ENCODE results near the gene PTPRN2.

The PTPRN2 gene

DNA sequence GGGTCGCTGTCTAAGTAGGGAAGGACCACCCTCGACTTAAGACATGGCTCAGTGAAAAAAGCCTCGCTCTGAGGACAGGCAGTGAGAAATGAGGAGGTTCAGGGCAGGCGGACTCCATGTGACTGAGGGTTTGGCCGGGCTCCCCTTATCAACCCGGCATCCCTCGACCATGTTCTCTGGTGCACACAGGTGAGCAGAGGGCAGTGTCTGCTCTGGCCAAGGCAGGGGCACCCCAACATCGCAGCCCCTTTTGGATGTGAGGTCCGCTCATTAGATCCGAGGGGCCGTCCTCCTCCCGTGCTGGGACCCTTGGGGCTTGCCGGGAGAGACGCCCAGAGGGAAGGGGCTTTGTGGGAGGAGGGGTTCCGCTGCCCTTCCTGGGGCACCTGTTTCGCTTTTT is 775.7 kb downstream of the PTPRN2 start:
- no peak for DNase-seq

DNA sequence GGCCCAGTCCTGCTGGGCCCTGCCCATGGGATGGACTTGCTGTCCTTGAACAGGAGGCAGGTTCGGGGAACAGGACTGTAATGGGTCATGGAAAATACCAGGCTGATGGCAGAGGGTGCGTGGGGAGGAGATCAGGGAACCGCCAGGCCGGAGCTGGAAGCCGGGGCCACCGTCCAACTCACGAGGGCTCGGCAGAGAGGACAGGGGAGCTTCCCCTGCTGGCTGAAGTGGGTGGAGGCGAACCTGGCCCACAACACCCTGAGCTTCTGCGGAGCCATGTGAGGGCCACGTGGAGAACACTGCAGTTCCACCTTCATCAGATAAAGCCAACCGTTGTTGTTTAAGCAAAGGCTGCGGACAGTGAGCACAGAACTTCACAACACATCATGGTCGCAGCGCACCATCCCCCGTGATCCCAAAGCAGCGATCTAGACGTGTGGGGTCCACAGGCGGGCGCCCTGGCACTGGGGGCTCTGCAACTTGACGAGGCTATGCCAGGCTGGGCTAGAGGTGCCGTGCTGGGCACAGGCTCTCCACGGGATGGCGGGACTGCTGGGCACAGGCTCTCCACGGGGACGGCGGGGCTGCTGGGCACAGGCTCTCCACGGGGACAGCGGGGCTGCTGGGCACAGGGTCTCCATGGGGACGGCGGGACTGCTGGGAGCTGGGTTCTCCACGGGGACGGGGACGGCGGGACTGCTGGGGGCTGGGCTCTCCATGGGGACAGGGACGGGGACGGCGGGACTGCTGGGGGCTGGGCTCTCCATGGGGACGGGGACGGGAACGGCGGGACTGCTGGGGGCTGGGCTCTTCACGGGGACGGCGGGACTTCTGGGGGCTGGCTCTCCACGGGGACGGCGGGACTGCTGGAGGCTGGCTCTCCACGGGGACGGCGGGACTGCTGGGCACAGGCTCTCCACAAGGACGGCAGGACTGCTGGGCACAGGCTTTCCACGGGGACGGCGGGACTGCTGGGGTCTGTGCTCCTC is 777.5 kb downstream of the PTPRN2 start:
- no peak for DNase-seq

DNA sequence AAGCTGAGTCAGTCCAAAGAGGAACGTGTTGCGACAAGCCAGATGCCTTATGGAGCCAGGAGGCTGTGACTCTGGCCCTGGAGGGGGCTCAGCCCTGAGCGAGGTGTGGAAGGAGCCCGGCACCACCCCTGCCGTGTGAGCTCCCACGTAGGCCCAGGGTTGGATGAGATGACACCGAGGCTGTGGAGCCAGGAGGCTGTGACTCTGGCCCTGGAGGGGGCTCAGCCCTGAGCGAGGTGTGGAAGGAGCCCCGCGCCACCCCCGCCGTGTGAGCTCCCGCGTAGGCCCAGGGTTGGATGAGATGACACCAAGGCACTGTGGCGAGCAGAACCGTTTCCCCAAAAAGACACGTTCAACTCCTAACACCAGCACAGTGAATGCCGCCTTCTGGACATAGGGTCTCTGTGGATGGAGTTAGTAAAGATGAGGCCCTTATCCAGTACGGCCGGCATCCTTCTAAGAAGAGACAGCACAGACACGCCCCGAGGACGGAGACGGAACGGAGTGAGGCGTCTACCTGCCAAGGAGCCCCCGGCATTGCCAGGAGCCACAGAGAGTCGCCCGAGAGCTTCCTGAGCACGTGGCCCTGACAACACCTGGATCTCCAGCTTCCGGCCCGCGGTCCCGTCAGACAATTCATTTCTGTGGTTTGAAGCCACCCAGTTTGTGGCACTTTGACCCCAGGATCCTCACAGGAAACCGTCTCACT is 778.3 kb downstream of the PTPRN2 start:
- no peak for DNase-seq

DNA sequence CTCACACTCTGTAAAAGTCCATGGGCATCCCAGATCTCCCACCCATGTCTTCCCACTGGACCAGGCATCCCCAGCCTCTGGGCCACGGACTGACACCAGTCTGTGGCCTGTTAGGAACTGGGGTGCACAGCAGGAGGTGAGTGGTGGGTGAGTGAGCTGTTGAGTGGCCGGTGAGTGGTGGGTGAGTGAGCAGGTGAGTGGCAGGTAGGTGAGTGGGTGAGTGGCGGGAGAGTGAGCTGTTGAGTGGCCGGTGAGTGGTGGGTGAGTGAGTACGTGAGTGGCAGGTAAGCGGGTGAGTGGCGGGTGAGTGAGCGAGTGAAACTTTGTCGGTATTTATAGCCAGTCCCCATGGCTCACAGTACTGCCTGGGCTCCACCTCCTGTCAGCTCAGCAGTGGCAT is 779.6 kb downstream of the PTPRN2 start:
- DNase-seq = no peak

DNA sequence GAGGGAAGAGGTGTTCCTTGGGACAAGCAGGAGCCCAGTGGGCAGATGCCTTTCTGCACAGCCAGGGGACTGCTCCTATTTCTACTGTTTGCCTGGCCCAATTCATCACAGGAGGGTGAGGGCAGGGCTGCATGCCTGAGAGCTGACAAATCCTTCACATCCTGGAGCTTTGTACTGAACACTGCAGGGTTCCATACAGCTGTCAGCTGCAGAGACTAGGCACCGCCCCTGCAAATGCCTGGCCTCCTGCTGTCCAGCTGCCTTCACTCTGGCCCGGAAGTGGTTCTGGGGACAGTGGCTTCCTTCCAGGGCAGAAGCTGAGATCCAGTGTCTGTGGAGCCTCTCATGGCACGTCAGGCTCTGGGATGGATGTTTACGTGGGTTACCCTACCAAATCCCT is 780.1 kb downstream of the PTPRN2 start:
- DNase-seq = no peak

DNA sequence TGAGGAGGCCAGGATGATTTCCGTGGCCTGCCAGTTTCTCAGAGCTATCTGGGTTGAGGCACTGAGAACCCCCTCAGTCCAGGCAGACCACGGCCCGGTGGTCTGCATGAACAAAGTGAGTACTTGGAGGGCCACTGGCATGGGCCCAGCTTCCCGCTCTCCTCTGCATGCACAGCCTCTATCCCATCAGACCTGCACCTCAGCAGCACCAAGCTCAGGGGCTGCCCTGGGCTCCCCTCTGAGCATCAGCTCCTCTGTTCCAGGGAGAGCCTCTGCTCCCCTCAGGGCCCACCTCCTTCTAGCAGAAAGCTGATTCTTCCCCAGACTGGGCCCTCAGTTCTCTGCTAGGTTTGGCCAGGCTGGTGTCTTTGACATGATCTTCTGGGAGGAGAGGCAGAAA is 780.9 kb downstream of the PTPRN2 start:
- no peak for DNase-seq

DNA sequence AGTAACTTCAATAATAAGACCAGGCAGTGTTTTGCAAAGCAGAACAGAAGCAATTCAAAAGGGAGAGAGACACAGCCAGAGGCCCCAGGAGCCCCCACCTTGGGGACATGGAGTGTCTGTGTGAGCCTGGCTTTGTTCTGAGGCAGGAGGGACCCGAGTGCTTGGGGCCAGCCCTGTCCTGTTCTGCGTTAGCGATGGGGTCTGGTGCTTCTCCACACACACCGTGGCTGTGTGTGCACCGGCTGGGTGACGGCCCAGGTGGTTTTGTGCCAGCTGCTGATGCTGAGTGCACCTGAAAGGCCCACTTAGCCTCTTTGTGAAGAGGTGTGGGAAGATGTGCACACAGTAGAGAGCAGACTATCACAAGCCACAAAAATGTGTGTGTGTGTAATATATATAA is 781.9 kb downstream of the PTPRN2 start:
- DNase-seq = no peak

DNA sequence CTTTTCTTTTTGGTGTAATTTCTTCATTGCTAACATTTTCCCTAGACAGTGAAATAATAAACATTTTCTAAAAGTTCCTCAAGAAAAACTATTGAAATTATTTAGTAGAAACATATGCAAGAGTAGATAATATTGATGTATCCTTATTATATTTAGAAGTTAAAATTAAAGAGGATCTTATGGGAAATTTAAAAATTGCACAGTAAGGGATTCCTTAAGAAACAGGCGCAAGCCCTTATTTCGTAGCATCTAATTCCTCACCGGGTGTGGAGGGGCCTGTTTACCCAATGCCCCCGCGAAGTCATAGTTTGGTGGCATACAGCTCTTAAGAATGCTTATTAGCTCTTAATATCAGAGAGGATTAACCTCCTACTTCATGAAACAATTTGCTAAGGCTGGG is 783.7 kb downstream of the PTPRN2 start:
- no peak for DNase-seq

DNA sequence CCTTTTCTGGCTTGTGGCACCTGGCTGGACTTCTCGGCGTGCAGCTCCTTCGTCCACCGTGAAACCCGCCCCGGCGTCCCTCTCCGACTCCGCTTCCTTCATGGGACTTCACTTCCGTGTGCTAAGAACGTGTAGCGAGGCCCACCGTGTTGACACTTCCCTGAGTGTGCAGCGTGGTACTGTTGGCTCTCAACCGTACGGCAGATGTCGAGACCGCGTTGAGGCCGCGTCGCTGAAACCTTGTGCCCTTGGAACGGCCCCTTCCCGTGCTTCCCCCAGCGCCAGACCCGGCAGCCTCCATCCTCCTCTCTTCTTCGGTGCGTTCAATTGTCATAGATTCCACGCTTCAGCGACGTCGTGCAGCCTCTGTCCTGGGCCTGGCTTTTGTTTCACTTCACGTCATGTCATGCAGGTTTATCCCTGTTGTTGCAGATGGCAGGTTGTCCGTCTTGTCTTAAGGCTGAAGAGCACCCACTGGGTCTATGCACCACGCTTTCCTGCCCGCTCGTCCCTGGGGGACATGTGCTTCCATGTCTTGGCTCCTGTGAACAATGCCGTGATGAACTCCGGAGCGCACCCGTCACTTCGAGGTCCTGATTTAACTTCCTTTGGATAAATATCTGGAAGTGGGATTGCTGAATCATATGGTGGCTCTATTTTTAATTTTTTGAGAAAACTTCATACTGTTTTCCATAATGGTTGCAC is 785.5 kb downstream of the PTPRN2 start:
- DNase-seq = no peak

DNA sequence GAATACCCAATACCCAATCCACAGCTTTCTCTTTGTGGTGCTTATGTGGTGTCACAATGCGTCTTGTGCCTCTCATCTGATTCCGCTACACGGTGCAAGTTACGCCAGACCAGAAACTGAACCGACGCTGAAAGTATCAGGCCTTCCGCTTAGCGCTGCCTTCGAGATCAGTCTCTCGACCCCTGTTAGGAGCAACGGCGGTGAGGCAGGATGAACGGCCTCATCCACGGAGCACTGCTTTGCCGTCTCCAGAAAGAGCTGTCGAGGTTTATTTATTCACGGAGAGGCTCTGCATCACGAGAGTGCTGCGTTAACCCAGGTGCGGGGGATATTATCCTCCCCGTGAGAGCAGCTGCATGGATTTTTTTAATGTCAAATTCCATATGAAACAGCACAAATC is 786.5 kb downstream of the PTPRN2 start:
- DNase-seq = no peak

DNA sequence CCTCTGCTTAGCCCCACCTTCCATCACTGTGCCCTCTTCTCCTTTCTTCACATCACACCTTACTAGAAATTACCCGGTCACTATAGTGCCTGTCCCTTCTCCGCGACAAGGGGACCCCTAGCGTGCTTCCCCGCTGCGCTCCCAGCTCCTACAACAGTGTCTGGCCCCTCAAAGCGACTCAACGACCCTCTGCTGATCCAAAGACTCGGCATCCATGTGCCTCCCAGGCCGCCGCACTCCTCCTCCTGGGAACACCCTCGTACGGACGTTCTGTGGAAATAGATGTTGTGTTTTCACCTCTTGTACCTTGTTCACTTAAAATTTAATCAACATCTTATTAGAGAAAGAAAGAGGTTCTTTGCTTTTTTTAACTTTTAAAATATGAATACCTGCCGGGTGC is 787.3 kb downstream of the PTPRN2 start:
- no peak for DNase-seq

DNA sequence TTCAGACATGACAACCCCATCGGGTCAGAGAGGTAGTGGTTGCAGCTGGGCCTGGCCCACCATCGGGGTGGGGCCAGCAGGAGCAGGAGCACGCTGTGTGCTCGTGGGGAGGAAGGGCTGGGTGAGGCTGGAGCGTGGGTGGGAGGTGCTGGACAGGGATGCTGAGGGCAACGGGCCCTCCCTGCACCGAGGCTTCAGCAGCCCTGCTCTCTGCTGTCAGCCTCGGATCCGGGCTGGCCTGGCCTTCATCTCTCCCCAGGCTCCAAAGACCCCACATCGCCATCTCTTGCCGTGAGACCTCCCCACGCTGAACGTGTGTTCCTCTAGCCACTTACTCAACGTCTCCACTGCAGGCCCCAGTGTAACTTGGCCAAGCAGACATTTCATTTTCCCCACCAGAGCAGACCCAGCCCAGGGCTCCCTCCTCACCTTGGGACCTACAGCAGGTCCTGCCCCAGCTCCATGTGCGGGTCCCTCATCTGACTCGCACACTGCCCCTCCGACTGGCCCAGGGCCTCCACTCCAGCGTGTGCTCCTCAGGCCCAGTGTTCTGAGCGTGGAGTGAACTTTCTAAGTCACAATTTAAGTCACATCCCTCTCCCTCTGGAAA is 788.4 kb downstream of the PTPRN2 start:
- no peak for DNase-seq

DNA sequence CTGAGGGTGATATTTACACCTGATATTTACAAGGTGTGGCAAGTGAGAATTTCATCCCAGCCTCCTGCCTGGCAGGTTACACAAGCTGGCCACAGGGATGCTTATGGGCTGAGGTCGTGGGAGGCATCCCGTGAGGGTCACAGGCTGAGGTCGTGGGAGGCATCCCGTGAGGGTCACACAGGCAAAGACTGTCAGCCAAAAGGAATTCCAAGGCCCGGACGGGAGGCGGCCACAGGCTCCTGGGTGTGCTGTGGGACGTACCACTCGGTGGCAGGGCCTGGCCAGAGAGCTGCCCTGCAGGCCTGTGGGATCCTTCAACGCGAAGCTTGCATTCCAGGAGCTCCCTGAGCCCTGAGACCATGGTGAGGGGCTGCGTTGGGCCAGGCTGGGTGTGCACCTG is 790.3 kb downstream of the PTPRN2 start:
- DNase-seq = no peak

DNA sequence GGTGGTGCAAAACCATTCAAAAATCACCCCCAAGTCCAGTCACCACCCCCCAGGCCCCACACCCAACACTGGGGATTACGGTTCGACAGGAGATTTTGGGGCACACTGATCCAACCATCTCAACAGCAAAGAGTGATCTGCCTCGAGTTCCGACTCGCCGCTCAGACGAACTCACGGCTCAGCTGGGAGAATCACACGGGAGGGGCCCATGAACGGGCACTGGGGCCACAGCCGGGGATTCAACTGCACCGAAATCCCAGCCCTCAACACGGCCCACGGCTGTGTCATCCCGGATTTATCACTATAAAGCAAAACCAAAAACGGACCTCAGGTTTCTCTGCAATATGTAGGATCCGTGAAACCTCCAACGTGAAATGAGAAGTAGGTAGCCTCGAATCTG is 790.8 kb downstream of the PTPRN2 start:
- no peak for DNase-seq

DNA sequence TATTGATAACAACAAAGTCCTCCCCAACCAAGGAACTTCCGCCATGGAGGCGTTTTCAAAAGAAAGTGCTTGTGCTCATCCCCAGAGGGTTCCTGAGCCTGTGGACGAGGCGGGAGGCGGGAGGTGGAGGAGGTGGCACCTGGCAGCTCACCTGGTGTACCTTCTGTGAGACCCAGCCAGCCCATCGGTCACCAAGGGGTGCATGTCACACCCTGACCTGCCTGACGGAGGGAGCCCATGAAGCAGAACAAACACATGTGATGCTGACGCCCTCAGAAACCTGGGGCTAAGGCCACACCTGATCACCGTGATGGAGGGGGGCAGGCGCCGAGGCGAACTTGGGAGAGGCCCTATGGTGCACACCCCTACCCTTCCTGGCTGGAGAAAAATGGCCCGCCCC is 792.0 kb downstream of the PTPRN2 start:
- no peak for DNase-seq

DNA sequence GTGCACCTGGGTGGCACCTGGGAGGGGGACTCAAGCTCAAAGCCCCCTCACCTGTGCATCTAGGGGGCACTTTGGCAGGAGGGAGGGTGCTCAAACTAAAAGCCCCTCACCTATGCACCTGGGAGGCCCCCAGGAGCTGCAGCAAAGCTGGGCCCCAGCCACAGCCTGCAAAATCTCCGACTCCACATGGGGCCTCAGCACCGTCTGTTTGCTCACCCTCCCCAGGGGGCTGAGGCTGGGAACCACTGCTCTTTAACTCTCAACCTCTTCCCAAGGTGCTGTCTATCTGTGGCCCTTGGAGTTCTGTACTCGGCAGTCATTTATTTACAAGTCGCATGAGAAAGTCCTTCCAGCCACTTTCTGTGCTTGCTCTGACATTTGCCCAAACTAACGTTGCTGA is 792.4 kb downstream of the PTPRN2 start:
- no peak for DNase-seq

DNA sequence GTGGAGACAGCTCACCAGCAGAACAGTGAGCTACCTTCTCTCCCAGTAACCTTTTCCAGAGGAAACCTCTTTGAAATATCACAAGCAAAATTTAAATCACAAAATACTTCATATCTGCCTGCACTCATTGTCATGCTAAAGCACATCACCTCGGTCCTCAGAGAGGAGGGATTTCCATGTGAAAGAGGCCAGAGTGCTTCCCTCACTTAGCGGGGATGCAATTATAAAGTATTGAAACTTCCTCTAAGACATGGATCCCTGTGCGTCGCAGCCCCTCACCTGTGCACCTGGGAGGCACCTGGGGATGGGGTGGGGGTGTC is 792.9 kb downstream of the PTPRN2 start:
- no peak for DNase-seq

DNA sequence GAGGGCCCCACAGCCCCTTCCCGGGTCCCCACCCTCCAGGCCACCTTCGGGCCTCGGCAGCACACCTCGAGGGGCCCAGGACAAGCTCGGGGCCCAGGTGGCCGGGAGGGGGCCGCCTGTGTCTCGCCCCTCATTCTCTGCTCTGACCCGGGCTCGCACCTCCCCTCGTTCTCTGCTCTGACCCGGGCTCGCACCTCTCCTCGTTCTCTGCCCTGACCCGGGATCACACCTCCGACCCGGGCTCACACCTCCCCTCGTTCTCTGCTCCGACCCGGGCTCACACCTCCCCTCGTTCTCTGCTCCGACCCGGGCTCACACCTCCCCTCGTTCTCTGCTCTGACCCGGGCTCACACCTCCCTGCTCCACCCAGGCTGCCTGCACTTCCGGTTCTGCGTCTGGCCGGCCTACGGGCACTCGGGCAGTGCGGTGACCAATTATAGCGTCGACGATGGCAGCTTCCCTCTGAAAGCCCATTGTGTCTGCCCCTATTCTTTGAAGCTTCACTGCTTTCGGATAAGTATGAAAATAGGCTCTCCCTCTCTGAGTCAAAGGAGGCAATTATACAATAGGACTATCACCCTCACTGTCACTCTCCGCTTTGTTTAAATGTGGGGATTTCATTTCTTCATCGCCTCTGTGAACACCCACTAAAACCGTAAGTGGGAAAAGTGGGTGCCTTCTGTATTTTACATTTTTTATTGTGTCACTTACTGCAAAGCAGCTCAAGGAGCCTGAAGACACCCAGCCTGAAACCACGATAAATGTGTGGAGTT is 793.5 kb downstream of the PTPRN2 start:
- no peak for DNase-seq

DNA sequence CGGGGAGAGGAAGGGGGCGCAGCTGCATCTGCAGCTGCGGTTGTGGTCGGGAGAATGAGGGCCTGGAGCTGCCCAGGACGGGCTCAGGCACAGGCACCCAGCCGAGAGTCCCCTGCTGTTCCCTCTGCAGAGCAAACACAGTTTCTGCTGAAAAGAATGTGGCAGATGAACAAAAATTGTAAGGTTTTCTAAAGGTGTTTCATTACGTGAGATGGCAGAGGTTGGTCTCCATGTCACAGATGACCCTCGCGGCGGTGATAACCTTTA is 794.6 kb downstream of the PTPRN2 start:
- no peak for DNase-seq

DNA sequence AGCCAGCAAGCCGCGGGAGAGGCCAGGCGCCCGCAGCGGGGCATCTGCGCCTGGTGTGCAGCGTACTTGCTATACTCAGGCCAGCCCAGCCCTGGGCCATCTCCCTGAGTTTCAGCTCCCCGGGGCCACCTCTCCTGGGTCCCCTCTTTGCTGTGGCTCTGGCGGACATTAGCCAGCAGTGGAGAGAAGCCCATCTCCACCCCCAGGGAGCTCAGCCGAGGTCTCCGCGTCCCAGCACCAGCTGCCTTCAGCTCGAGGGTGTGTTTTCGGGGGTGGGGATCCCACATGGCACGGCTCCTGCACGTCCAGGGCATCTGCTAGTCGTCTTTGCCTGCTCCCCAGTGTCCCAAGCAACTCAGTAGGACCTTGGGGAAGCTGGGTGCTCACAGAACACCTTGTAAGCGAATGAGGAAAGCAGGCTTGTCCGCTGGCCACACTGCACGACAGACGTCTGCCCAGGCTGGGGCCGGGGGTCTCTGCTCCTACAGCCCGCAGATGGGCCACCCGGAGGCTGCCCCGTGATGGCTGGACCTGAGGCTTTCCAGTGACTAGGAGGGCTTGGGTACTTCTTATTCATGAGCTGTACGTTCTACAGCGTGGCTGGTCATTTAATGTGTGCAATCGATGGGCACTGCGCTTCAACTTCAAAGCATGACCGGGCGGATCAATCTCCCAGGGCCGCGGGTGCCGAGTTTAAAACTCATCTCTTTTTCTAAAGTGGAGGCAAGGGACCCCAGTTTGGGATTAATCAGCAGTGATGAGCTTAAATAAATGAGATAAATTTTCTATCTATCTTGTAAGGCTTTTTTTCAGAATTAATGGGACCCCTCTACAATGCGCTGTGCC is 795.2 kb downstream of the PTPRN2 start:
- DNase-seq = no peak

DNA sequence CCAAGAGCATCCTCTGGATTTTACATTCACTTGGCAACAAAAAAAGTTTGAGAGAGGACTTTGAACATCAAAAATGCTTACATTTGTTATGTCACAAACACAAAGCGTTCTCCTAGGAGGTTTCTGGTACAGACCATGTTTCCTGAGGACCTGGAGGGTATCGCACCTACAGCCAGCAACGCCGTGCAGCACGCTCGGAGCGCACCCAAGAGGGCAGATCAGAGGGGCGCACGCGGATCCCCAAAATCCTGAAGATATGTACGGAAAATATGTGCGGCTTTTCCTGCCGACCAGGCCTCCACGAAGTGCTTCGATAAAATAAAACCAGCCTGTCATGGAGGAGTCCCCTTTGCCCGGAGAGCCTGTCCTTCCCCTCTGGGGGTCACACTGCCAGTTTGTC is 796.0 kb downstream of the PTPRN2 start:
- no peak for DNase-seq

DNA sequence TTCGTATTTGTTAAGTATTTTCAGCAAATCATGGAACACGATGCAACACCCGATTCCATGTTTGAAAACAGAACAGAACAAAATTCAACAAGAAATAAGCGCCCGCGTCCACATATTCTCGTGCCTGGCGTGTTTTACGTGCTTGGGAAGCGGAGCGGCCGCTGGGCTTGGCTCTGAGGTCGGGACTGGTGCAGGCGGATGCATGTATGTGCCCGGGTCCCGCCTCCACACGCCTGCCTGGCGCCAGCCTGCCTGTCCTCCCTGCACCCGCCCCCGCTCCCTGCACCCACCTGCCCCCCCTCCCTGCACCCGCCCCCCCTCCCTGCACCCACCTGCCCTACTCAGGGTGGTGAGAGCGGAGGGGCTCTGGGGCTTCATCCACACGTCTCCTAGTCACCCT is 796.4 kb downstream of the PTPRN2 start:
- DNase-seq = no peak
